Amniotic epithelial cell (primary cell): ENCODE data around the gene LRRC75B.
"Not testable (repeated sequence)": the region's sequence is repeated elsewhere in the genome, so short reads cannot be mapped to it uniquely, and the experiment has no call there.

ENCODE experiments used
- DNase-seq: peaks from one replicate; pipeline ENCODE4 v3.0.0-alpha.2; 2010; ENCODE audit warnings: low read depth

Gene LRRC75B

DNA sequence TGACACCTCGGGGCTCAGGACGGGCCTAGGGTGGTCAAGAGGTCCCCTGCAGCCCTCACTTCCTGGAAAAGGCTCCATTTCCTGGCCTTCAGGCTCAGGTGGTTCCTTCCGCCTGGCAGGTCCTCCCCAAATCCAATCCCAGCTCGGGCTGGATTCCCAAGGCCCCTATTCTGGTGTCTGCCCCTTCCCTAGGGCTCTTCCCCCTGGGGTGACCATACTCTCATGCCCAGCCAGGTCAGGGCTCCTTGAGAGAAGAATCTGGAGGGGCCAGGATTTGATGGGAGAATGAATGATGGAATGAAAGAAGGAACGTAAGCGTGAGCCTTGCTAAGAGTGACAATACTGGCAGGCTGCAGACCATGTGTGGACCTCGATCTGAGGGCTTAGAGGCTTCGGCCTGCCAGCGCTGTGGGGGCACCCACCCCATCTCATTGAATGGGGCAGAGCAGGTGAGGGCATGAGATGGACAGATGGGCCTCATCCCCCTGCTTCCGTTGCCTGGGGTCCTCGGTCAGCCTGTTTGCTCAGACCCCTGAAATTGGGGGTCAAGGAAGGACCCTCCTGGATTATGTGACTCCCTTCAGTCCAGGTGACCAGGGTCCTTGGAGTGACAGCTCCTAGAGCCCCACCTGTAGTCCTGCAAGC is 9.4 kb upstream of the LRRC75B start:
- not testable (repeated sequence) for DNase-seq

DNA sequence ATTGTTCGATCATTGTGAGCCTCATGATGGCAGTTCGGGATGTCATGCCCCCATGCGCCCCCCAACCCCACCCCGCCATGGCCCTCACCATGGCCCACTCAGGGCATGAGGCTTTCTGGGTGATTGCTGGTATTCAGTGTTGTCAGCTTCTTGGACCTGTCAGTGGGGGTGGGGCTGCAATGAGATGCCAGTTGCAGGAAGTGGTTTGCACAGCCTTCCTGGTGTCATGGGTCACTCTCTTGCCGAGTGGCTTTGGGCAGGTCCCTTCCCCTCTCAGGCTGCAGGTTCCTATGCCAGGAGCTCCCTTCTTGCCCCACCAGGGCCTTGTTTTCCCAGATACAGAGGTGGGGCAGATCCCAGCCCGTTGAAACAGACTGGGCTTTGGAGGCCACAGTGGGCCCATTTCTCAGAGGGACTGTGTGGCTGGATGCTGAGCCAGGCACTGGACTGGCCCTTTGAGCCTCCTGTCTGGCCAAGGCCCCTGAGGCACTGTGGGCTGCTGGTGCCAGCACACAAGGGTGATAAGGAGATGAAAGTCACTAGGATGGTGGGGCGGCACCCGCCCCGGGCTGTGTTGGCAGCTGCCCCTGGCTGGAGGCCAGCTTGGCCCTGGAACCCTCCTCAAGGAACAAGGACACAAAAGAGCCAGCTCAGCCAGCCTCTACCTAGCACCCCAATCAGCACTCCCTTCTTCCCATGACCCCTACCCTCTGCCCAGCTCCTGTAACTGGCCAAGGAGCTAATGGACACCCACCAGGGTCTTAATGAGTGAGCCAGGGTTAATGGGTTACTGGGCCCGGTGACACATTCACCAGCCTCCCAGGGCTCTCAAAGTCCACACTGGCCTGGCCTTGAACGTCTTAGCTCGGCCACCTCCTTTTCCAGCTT is 8.6 kb upstream of the LRRC75B start:
- no peak for DNase-seq

DNA sequence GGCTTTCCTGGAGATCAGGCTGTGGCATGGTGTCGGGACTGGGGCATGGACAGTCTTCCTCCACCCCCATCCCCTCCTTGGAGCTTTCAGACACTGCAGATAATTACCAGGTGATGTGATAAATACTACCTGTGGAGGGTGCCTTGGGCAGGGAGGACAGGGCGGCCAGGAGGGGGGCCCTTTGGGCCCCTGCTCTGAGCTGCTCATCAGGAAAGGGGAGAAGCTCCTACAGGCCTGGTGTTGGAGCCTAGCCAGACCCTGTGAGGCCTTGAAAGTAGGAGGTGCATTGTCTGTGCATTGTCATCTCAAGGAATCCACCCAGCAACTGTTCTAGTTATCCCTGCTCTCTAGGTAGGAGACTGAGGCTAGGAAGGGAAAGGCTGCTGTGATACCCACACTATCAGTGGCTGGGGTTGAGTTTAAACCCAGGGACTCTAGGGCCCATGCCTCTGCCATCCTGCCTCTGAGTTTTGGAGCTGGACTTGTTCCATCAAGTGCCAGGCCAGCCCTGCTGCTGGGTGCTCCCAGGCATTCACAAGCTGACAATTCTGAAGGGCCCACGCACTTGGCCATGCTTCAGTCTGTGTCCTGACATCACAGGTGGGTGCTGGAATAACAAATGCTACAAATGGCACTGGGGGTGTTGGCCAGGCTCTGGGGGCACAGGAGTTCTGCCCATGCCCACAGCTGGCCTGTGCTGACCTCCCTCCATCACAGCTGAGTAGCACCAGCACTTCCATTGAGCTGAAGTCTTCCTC is 7.3 kb upstream of the LRRC75B start:
- DNase-seq = peak; percentile 49

DNA sequence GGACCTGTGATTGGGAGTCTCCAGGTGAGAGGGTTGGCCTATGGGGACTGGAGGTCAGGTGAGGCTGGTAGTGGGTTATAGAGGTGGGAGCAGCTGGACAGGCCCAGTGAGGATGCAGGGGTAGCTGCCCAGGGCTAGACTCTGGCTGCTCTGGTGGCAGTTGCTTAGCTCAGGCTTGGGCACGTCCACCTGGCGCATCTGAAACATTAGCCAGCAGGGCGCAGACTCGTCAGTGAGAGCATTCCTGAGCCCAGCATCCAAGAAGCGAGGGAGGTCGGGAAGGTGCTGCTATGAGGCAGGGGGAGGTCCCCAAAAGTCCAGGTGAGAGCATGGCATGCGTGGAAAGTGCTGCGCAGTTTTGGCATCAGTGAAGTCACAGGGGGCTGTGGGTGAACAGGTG is 6.6 kb upstream of the LRRC75B start:
- DNase-seq = no peak

DNA sequence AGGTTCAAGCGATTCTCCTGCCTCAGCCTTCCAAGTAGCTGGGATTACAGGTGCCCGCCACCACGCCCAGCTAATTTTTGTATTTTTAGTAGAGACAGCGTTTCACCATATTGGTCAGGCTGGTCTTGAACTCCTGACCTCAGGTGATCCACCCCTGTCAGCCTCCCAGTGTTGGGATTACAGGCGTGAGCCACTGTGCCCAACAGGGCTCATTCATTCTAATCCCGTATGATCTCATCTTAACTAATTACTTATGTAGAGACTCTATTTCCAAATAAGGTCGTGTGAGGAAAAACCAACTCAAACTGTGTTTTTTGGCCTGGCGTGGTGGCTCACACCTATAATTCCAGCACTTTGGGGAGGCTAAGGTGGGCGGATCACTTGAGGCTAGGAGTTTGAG is 4.2 kb upstream of the LRRC75B start:
- not testable (repeated sequence) for DNase-seq

DNA sequence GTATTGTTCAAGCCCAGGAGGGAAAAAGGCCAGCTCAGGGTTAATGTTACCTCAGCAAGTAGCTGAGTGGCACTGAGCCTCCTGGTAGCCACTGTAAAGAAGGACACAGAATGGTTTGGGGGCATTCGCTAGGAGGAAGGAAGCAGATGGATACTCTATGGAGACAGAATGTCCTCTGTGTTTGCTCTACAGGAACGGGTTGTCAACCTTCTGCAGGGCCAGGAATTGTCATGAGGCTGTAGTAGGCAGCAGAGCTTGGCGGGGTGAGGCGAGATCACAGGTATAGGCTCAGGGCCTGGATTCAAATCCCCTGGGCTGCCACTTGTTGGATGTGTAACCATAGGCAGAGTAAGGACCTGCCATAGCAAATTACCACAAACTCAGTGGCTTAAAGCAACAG is 3.0 kb upstream of the LRRC75B start:
- DNase-seq = no peak

DNA sequence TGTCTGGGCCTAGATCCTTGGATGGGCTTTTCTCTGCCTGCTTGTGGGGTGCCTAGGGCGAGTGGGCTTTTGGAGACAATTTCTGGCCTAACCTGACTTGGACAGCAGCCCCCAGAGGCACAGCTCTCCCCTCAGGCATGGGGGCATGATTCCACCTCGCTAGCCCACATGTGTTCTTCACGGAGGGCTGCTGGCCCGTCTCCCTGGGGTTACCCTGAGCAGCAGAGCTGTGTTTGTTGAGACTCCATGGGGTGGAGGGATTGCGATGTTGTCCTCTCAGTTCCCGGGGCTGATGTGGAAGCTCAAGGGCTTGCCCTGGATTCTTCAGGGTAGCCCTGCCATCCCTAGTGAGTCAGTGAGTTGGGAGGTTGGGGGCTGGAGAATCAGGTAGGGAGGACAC is 2.4 kb upstream of the LRRC75B start:
- no peak for DNase-seq

DNA sequence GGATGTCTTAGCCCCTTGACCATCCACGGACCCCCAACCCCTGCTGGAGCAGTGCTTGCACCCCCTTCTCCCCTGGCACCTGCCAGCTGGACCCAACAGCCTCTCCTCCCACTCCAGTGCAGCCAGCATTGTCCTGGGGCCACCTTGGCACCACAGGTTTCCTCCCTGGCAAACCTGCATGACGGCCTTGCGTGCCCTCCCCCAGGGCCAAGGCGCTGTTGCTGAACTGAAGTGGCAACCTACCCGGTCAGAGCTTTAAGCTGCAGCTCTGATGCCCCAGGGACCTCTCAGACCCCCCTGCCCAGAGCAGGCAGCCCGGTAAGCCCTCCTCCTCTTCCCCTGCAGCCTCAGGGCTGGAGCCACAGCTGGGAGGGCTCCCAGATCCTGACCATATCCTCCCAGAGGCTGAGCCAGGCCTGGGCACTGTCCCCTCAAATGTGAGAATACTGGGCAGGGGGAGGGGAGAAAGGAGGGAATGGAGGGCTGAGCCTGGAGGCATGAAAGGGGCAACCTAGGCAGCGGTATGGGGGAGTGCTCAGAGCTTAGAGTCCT is 1.8 kb upstream of the LRRC75B start:
- DNase-seq = no peak

DNA sequence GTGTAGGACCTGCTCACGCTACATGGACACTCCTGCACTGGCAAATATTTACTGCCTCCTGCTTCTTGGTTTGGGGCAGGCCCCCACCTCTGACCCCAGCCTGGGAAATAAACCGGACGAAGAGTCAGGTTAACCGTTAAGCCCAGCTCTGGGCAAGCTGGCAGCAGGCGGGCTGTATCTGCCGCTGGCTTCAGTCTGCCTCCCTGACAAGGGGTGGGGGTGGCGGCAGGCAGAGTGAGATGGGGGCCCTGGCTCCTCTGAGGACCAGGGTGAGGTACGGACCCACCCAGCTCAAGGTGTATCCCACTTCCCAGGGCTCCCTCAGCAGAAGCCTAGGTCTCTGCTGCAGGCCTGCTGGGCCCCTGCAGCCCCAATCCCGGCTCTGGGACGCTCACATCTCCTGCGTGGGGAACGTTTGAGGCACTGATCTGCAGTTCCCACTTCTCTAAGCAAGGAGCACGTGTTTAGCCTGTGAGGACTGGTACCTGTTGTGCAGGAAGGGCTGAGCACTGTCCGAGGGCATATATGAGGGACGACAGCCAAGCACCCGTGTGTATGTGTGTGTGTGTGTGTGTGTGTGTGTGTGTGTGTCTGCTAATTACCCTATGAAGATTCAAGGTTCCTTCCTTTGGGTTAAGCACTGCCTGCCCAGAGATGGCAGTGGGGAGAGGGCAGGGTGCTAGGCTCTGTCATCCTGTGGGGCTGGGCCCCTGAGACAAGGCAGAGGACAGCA is 1.1 kb upstream of the LRRC75B start:
- DNase-seq = no peak

DNA sequence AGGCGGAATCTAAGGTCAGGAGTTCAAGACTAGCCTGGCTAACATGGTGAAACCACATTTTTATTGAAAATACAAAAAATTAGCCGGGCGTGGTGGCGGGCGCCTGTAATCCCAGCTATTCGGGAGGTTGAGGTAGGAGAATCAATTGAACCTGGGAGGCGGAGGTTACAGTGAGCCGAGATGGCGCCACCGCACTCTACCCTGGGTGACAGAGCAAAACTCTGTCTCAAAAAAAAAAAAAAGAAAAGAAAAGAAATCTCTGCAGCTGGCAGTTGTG is 624 bp upstream of the LRRC75B start:
- DNase-seq = not testable (repeated sequence)

DNA sequence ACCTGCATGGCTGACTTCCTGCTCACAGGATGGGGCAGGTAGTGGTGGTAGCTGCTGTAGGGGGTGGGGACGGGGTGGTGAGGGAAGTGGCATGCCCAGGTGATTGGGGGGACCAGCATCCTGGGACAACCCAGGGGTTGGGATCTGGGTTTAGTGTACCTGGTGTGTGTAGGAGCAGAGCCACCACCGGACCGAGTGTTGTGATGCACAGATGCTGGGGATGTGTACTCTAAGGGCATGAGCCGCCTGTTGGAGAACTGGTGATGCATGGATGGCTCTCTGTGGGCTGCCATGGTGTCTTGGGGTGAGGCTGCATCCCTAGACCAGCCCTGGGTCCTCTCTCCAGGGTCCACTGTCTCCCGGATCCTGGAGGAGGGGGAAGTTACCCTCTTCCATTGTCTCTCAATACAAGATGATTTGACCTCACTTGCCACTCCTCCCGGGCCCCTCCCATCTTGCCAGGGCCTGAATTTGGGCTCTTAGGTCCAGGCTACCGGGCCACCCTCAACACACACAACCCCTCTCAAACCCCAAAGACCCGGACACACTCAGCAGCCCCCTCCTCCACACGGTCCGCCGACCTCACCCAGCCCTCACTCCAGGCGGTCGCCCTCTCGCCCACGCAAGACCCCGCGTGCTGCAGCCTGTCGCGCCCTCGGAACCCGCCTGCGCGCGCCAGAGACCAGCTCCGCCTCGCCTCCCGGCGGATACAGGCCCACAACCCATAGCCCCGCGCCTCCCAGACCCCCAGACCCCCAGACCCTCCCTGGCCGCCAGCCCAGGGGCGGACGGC is 619 bp downstream of the LRRC75B start:
- DNase-seq = no peak

DNA sequence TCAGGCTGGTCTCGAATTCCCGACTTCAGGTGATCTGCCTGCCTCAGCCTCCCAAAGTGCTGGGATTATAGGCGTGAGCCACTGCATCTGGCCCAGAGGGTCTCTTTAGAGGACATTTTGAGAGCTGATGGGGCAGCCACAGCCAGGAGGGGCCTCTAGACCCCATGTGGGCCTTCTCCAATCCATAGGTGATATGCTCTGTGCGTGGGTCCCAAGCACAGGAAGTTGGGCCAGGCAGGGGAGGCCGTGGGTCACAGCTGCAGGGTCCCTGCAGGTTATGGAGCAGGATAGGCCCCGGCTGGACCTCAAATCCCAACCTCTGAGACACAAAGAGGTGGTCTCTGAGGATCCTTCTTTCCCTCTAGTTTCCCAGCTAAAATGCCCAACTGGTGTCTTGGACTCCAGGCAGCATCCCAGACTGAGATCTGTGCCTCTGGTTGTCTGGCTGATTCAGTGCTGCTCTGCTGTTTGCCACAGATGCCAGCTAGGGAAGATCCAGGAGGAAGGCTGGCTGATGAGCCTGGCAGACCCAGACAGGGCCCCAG is 1.5 kb downstream of the LRRC75B start:
- DNase-seq = no peak

DNA sequence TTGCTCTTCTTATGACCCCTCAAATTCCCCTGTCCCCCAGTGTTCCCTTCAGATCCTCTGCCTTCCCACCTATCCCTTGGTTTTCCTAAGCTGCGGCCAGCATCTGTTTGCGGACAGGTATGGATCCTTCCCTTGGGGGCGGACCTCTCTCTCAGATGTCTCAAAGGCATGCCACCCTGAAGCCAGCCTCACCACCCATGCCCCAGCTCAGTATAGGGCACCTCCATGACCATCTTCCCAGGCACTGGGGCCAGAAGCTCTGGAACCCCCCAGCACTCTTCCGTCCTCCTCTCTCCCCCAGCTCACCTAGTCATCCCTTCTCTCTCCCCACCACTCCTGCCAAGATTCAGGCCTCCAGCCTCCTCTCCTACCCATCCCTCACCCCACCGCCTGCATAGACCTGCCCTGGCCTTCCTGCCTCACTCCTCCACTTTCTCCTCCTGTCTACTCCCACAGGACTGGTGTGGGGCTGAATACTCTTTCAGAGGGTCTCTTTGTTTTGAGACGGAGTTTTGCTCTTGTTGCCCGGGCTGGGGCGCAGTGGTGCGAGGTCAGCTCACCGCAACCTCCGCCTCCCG is 2.2 kb downstream of the LRRC75B start:
- no peak for DNase-seq

DNA sequence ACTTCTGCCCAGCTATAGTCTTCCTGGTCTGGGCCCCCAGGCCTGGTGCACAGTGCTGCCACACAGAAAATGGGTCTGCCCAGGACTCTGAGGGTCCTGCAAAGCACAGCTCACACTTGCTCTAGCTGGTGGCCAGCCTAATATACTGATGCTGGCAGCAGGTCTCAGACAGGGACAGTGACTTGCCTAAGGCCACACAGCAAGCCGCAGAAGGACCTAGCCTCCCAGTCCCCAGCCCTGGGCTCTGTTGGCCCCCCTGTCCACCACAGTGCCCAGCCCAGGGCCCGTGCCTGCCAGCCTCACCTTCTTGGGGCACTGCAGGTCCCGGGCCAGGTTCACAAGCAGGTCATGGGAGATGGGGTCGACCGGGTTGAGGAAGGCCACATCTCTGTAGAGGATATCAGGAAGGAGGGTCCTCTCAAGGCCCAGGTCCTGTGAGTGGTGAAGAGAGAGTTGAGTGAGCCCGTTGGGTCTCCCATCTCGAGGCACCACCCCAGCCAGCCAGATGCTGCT is 3.3 kb downstream of the LRRC75B start:
- no peak for DNase-seq

DNA sequence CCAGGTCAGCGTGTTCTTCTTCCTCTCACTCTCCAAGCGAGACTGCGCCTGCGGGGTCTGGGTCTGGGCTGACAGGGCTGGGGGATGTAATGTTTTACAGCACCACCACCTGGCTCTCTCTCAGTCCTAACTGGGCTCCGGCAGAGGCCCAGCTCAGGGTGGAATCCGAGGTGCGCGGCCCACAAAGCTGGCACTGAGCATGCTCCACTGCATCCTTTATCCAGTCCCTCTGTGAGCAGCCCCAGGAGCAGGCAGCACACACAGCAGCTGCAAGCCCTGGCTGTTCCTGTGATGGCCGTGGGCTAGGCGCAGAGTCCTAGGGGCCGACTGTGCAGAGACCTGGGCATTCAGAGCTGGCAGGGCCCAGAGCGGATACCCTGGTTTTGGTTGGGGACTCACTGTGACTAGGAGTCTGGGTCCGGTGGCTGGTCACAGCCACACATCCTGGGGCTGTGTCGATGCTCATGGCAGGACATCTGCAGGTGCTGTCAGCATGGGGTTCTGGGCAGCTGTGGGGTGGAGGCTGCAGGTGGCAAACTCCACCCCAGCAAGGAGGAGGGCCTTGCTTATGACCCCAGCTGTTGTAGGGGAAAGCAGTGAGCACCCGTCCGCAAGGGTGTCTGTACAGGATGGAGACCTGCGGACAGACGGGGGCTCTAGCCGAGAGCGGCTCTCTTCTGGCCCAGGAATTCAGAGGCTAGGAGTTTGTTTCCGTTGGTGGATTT is 4.0 kb downstream of the LRRC75B start:
- no peak for DNase-seq

DNA sequence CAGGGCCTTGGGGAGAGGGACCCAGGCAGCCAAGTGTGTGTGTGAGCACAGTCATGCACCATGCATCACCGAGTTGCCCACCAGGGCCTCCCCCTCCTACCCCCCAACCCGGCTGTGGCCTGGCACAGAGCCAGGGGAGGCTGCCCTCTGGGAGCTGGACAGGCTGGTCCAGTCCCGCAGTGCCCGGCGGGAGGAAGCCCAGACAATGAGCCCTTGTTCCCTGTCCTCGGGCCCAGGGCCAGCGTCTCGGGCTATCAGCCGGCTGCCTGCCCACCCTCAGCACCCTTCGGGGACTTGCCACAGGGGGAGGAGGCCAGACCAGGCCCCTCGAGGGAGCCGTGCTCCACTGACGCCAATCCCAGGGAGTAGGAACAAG is 4.5 kb downstream of the LRRC75B start:
- no peak for DNase-seq

DNA sequence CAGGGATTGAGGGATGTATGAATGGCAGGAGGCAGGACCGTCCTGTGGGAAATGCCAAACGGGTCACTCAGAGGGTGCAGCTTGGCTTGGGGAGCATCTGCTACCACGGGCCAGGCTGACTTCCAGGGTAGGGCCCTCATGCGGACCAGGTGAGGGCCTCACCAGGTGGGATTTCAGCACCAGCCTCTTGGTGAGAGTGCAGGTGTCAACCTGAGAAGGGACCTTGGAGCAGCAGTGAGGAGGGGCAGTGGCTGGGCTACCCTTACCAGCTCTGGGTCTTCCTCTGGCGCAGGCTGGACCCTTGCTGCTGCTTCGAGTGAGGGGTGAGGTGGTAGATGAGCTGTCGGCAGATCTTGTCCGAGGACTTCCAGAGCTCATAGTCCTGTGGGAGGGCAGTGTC is 4.9 kb downstream of the LRRC75B start:
- no peak for DNase-seq

DNA sequence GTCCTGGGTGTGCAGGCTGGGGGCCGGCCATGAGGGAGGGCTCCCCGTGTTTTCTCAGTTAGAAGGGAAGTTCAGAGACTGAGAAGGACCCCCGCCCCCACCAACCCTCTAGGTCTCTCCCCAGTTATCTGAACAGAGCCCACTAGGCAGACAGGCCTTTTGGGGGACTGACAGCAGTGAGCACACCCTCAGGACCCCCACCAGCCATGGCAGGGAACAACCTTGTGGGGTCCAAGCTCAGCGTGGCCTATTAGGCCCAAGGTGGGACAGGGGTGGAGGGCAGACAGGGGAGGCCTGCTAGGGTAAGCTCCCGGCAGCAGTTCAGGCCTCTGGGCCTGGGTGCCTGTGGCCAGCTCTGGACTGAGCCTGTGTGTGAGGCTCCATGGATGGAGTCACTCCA is 5.6 kb downstream of the LRRC75B start:
- DNase-seq = no peak

DNA sequence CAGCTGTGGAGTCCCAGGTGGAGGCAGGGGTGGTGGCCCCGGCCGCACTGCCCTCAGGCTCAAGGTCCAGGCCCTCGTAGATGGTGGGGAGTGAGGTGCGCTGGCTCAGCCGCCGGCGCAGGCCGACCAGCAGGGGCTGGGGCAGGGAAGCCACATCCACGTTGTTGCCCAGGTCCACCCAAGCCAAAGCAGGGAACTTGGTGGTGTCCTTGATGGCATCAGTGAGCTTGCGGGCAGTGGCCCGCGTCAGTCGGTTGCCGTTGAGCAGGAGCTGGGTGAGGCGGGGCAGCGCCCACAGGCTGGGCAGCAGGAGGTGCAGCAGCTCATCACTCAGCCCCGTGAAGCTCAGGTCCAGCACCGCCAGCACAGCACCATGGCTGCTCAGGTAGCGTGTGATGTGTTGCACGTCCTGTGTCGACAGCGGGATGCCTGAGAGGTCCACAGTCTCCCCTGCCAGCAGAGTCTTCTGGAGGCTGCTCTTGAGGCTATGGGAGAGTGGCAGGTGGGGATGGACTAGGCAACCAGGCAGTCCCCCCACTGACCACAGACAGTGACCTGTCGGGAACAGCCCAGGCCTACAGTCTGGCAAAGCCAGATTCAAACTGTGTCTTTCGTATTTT is 6.8 kb downstream of the LRRC75B start:
- no peak for DNase-seq
